ENCODE results near the gene B4GALT7.

B4GALT7 gene

DNA sequence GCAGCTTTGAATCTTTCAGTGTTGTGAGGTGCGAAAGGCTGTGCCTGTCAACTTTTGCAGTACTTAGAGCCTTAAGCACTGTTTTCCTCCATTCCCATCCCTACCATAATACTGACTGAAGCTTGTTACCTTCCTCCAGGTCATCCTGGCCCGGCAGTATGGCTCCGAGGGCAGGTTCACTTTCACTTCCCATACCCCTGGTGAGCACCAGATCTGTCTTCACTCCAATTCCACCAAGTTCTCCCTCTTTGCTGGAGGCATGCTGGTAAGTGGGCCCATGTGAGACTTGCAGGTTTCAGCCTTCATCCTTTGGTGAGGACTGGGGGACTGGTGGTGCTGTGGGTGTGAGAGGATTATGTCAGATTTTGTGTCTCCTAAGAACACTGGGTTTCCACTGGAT is 6.4 kb upstream of the B4GALT7 start:
- no peak overlapping the region for H3K27ac ChIP-seq
- no peak for DNase-seq (ENCODE audit: low spot score)
- no peak for TF ChIP-seq CTCF (IDR thresholded peaks at IDR 0.05)
- peak overlapping the region; percentile 80 for H3K4me3 ChIP-seq

DNA sequence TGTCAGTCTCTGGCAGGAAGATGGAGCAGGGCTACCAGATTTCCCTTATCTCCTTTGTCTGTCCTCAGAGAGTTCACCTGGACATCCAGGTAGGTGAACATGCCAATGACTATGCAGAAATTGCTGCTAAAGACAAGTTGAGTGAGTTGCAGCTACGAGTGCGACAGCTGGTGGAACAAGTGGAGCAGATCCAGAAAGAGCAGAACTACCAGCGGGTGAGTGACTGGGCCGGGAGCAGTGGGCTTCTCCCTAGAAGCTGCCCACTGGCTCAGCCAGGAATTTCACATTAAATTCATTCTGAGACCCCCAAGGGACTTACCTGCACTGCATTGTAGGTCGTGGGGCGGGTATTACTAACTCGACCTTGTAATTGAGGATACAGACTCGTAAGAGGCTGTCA is 5.9 kb upstream of the B4GALT7 start:
- Histone ChIP-seq H3K27ac (no peak overlapping the region), H3K4me3 (no peak overlapping the region)
- TF ChIP-seq CTCF (IDR thresholded peaks at IDR 0.05), result no peak
- no peak for DNase-seq (ENCODE audit: low spot score)

DNA sequence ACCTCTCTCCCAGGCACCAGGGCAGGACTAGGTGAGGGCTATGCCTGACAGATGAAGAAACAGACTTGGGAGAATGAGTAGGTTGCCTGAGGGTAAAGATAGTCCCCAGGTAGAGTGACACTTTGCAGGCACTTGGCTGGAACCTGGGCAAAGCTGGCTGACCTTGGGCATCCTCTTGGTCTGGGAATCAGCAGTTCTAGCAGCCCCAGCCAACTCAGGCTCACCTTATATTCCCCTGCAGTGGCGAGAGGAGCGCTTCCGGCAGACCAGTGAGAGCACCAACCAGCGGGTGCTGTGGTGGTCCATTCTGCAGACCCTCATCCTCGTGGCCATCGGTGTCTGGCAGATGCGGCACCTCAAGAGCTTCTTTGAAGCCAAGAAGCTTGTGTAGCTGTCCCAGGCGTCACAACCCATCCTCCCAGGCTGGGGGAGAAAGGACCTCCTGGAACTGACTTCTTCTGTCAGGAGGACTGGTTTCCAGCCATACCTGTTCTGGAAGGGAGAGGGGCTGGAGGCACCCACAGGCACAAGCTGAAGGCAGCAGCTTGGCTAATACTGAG is 4.8 kb upstream of the B4GALT7 start:
- H3K4me3 ChIP-seq, result no peak overlapping the region
- no peak for TF ChIP-seq CTCF (IDR thresholded peaks at IDR 0.05)
- no peak for DNase-seq (ENCODE audit: low spot score)
- no peak overlapping the region for H3K27ac ChIP-seq

GRCh38 chr5:177595991-177596774 is 3.7 kb upstream of the B4GALT7 start:
- TF ChIP-seq CTCF (IDR thresholded peaks at IDR 0.05), result no peak
- no peak for DNase-seq (ENCODE audit: low spot score)
- Histone ChIP-seq H3K27ac (no peak overlapping the region), H3K4me3 (no peak overlapping the region)

GRCh38 chr5:177596775-177597238 is 3.1 kb upstream of the B4GALT7 start:
- Histone ChIP-seq H3K27ac (no peak overlapping the region), H3K4me3 (no peak overlapping the region)
- TF ChIP-seq CTCF (IDR thresholded peaks at IDR 0.05), result no peak
- no peak for DNase-seq (ENCODE audit: low spot score)

DNA sequence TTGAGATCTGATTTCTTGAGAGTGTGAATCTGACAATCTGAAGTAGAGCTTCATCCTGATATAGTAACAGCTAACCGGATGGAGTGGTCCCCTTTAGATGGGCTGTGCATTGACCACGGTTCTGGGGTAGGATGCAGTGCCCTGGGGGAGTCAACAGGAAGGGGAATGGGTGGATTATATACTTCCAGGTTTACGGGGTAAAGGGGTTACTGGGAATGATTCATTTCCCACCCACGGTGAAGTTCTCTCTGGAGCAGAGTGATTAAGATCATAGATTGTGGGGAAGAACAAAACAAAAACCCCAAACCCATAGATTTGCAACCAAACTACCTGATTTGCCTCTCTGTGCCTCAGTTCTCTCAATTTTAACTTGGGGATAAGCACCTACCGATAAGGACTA is 1.5 kb upstream of the B4GALT7 start:
- no peak overlapping the region for H3K27ac ChIP-seq
- DNase-seq (ENCODE audit: low spot score), result no peak
- no peak for TF ChIP-seq CTCF (IDR thresholded peaks at IDR 0.05)
- no peak overlapping the region for H3K4me3 ChIP-seq

DNA sequence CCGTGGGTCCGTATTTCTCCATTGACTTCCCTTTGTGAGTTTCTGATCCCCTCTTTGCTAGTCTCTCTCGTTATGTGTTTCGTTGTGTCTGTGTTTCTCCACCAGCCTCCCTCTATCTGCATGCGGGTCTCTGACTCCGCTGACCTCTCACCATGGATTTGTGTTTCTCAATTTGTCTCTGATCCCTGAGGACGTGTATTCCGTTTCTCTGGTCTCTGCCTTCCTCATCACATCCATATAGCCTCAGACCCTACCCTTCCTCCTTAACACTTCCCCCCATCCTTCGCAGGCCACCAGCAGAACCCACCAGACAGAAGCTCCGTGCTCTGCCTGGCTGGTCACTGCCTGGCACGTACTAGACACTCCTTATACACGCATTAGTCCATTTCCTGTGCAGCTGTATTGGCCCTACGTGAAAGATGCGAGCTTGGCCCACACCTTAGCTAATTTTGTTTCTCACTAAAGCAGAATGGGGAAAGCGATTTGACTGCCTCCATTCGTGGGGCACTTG is 631 bp downstream of the B4GALT7 start:
- TF ChIP-seq CTCF (IDR thresholded peaks at IDR 0.05), result no peak
- peak; percentile 52 for DNase-seq (ENCODE audit: low spot score)
- Histone ChIP-seq H3K27ac (peak overlapping the region; percentile 84 to 85), H3K4me3 (peak overlapping the region; percentile 74)

All from coronary artery (tissue), 2 donors.